K562 (cell line): ENCODE results near the gene KLHDC7A. TPM values are rescaled to one million over a fixed set of nuclear protein-coding genes. Genes with fewer than 3 reads are reported as not detected.

Source experiments
- ATAC-seq: fragments of 200-7000 bp; cut with Tn5 transposase; 3 replicates; pipeline ENCODE4 v1.9.1; 2020; ENCODE audit warnings: moderate library complexity
- BruUV-seq: library from RNA; stranded (reverse); fragments of 400-500 nt; replicated peaks from 2 replicates; lab custom pipeline; 2021; lab: Mats Ljungman, UMichigan
- CTCF ChIA-PET: fragments of 300-600 bp; formaldehyde crosslinking; extraction: SDS; loops from one replicate; lab custom pipeline; 2021; ENCODE audit warnings: low intra/inter-chr PET ratio; lab: Yijun Ruan, JAX
- POLR2A ChIA-PET: fragments of 300-600, 350-650 bp; sonication (Branson Sonifier 250); formaldehyde crosslinking; extraction: SDS; loops from one replicate; lab custom pipeline; 2021; ENCODE audit warnings: antibody characterized with exemption, inconsistent platforms; lab: Yijun Ruan, JAX
- DNase-seq, 4 experiments: peaks; one replicate each; pipeline versions ENCODE4 v3.0.0 to v3.0.0-alpha.2; 2011 to 2018; ENCODE audit warnings: low spot score in 3 of 4, mixed read lengths in 3 of 4; ENCODE audit errors: extremely low read depth in 1 of 4
- FAIRE-seq: peaks from 2 replicates; lab custom pipeline; 2011; peaks lifted over from hg19 to GRCh38; lab: Jason Lieb, UNC
- H2AFZ ChIP-seq: 2 replicates; pipeline ENCODE4 v1.6.0; 2011; ENCODE audit warnings: low read depth, low read length, control low read depth, inconsistent platforms
- H3K27ac ChIP-seq: fragments of 200-600 bp; 3 replicates; pipeline ENCODE4 v1.8.0; 2011; ENCODE audit warnings: low read depth, mild to moderate bottlenecking, control low read depth, inconsistent platforms, low read length, moderate library complexity, mixed read lengths; ENCODE audit errors: extremely low read depth
- H3K27me3 ChIP-seq, 2 experiments: fragments of 300-600 bp in 1 of 2; 2 replicates in 1 of 2; 3 replicates in 1 of 2; pipeline versions ENCODE4 v1.6.0 to v1.8.0; 2011; ENCODE audit warnings: inconsistent platforms in 2 of 2, low read length in 2 of 2, mild to moderate bottlenecking in 1 of 2, mixed read lengths in 1 of 2, moderate library complexity in 1 of 2; ENCODE audit not compliant: control insufficient read depth in 2 of 2, insufficient read depth in 2 of 2
- H3K36me3 ChIP-seq: fragments of 300-600 bp; 3 replicates; pipeline ENCODE4 v1.8.0; 2011; ENCODE audit warnings: mild to moderate bottlenecking, low read length, inconsistent platforms; ENCODE audit not compliant: control insufficient read depth, insufficient read depth
- H3K4me1 ChIP-seq, 2 experiments: fragments of 200-600 bp in 1 of 2; replicated peaks in 1 of 2; 2 replicates in 1 of 2; 3 replicates in 1 of 2; pipeline versions ENCODE4 v1.5.1 to v1.8.0; 2011; ENCODE audit warnings: inconsistent platforms in 2 of 2, low read length in 2 of 2, mild to moderate bottlenecking in 1 of 2, mixed read lengths in 1 of 2, moderate library complexity in 1 of 2; ENCODE audit not compliant: control insufficient read depth in 2 of 2, insufficient read depth in 2 of 2
- H3K4me2 ChIP-seq: 2 replicates; pipeline ENCODE4 v1.6.1; 2011; ENCODE audit warnings: low read length, control low read depth, inconsistent platforms, mixed read lengths; ENCODE audit not compliant: insufficient read depth
- H3K4me3 ChIP-seq: fragments of 200-600 bp; sonication (generic), shearing (Covaris generic); 2 replicates; pipeline ENCODE4 v1.5.1; 2016; ENCODE audit warnings: control low read depth, inconsistent platforms
- H3K79me2 ChIP-seq: fragments of 200-600 bp; 3 replicates; pipeline ENCODE4 v1.8.0; 2011; ENCODE audit warnings: low read length, inconsistent platforms; ENCODE audit not compliant: control insufficient read depth, insufficient read depth
- H3K9ac ChIP-seq, 2 experiments: 2 replicates each; pipeline versions ENCODE4 v1.6.0 to v1.6.1; 2011; ENCODE audit warnings: low read depth in 2 of 2, low read length in 2 of 2, control low read depth in 1 of 2, inconsistent platforms in 1 of 2, mild to moderate bottlenecking in 1 of 2, mixed read lengths in 1 of 2; ENCODE audit not compliant: insufficient read depth in 1 of 2
- H3K9me1 ChIP-seq: one replicate; pipeline ENCODE4 v1.6.0; 2011; ENCODE audit warnings: inconsistent platforms, mild to moderate bottlenecking, low read length, moderate library complexity; ENCODE audit not compliant: control insufficient read depth, insufficient read depth
- H3K9me3 ChIP-seq: replicated peaks from 2 replicates; pipeline ENCODE4 v1.5.1; 2011; ENCODE audit warnings: low read depth, low read length, inconsistent platforms; ENCODE audit not compliant: control insufficient read depth, insufficient read depth
- H4K20me1 ChIP-seq: replicated peaks from 2 replicates; pipeline ENCODE4 v1.6.1; 2011; ENCODE audit warnings: low read length, inconsistent platforms, mixed read lengths; ENCODE audit not compliant: control insufficient read depth, insufficient read depth
- ARID1B ChIP-seq: fragments of 450-650 bp; IDR thresholded peaks from 2 replicates; pipeline ENCODE4 v1.6.1; 2016; ENCODE audit warnings: antibody characterized with exemption, mild to moderate bottlenecking, inconsistent platforms
- EHMT2 ChIP-seq: fragments of 450-650 bp; IDR thresholded peaks from 2 replicates; pipeline ENCODE4 v1.6.1; 2018; ENCODE audit warnings: antibody characterized with exemption
- EP300 ChIP-seq: IDR thresholded peaks from 2 replicates; pipeline ENCODE4 v1.6.1; 2012; ENCODE audit warnings: low read length, improper control_type of control experiment
- HNRNPK ChIP-seq: fragments of 200-400 bp; formaldehyde crosslinking; IDR thresholded peaks from one replicate; pipeline ENCODE4 v1.6.1; 2018; ENCODE audit warnings: mild to moderate bottlenecking, low read depth, low read length; ENCODE audit not compliant: poor library complexity, severe bottlenecking
- NBN ChIP-seq: fragments of 450-650 bp; IDR thresholded peaks from 2 replicates; pipeline ENCODE4 v1.6.1; 2016; ENCODE audit warnings: low read depth, mild to moderate bottlenecking
- POLR3A ChIP-seq: IDR thresholded peaks from 2 replicates; pipeline ENCODE4 v1.6.1; 2011; ENCODE audit warnings: borderline replicate concordance, mild to moderate bottlenecking, moderate library complexity; ENCODE audit not compliant: insufficient read length, insufficient read depth; ENCODE audit errors: extremely low read depth
- TAL1 ChIP-seq: fragments of 450-650 bp; IDR thresholded peaks from 2 replicates; pipeline ENCODE4 v1.6.1; 2016; ENCODE audit warnings: mild to moderate bottlenecking
- TEAD1 ChIP-seq, 2 experiments: fragments of 450-650 bp in 1 of 2; sonication (generic) in 1 of 2; formaldehyde crosslinking; IDR thresholded peaks; 2 replicates each; pipeline versions ENCODE4 v1.4.0 to v1.8.0; 2020 to 2022; ENCODE audit warnings: mild to moderate bottlenecking in 2 of 2, missing genetic modification reagents in 1 of 2
- ZNF263 ChIP-seq: sonication (generic); formaldehyde crosslinking; IDR thresholded peaks from 2 replicates; pipeline ENCODE4 v1.8.0; 2022; ENCODE audit warnings: mild to moderate bottlenecking, missing genetic modification reagents, borderline replicate concordance
- WGBS: fragments of 100-300 bp; shearing (Covaris generic); methylation state at CpG from one replicate; pipeline ENCODE4 v1.1.6; 2016; ENCODE audit warnings: low coverage, mixed read lengths; ENCODE audit not compliant: insufficient coverage; ENCODE audit errors: missing lambda C conversion rate; 5-methylcytosine and 5-hydroxymethylcytosine counted together
- in situ Hi-C: fragments of 300-500 bp; cut with MboI; formaldehyde crosslinking; loops from 4 replicates; pipeline ENCODE4 v1.15.0; 2018; ENCODE audit warnings: inconsistent platforms, mixed read lengths
- intact Hi-C: fragments of 100-400 bp; cut with micrococcal nuclease; formaldehyde crosslinking; loops from 2 replicates; pipeline ENCODE4 v1.14.2; 2022
- polyA plus RNA-seq, 8 experiments: library from polyadenylated mRNA; depleted of rRNA in 4 of 8; stranded (reverse) in 5 of 8; unstranded in 3 of 8; fragments of >200 nt; fragmentation: Nextera tagmentation in 2 of 8; fragmentation: Illumina TruSeq in 1 of 8; extraction: Ambion mirVana in 2 of 8; extraction: Trizol in 1 of 8; gene quantifications; 2 replicates each; pipeline versions ENCODE4 v1.2.1 to v1.2.3, GENCODE V29; 2011 to 2014; ENCODE audit warnings: inconsistent platforms in 1 of 8, missing spikeins in 1 of 8
- total RNA-seq, 7 experiments: library from RNA; depleted of rRNA in 6 of 7; stranded (reverse); fragments of >200 nt in 6 of 7; fragmentation: Illumina TruSeq in 2 of 7; extraction: Trizol in 2 of 7; gene quantifications; 2 replicates each; pipeline versions ENCODE4 v1.2.1 to v1.2.3, GENCODE V29; 2011 to 2021; ENCODE audit warnings: low replicate concordance in 1 of 7
- TF ChIP-seq, protein P1 (sequence below), 2 experiments: fragments of 450-650 bp; conservative IDR thresholded peaks; 2 replicates each; pipeline ENCODE4 v1.6.1; 2017; ENCODE audit warnings: mild to moderate bottlenecking in 2 of 2, moderate library complexity in 2 of 2
- TF ChIP-seq, protein P2 (sequence below), 3 experiments: IDR thresholded peaks in 2 of 3; conservative IDR thresholded peaks in 1 of 3; 2 replicates each; pipeline ENCODE4 v1.5.1; 2011 to 2012; ENCODE audit warnings: low read length in 3 of 3, mild to moderate bottlenecking in 3 of 3, control low read depth in 2 of 3, improper control_type of control experiment in 1 of 3, inconsistent platforms in 1 of 3, low read depth in 1 of 3, mixed read lengths in 1 of 3, moderate library complexity in 1 of 3; ENCODE audit not compliant: insufficient read depth in 2 of 3
- TF ChIP-seq, protein P3 (sequence below): fragments of 450-650 bp; formaldehyde crosslinking; IDR thresholded peaks from 2 replicates; pipeline ENCODE4 v1.4.0; 2020; ENCODE audit warnings: mild to moderate bottlenecking, moderate library complexity
- TF ChIP-seq, protein P4 (sequence below): fragments of 250-450 bp; sonication (Bioruptor Pico); IDR thresholded peaks from 2 replicates; pipeline ENCODE4 v1.5.0; 2021

Gene KLHDC7A
- total and polyA plus RNA-seq, 9 of the 15 experiments (the other 6 are each of a cell fraction or from before 2014, with no cell fraction given) = 0.01 to 0.02 (median 0.01) TPM; not detected in 6

DNA sequence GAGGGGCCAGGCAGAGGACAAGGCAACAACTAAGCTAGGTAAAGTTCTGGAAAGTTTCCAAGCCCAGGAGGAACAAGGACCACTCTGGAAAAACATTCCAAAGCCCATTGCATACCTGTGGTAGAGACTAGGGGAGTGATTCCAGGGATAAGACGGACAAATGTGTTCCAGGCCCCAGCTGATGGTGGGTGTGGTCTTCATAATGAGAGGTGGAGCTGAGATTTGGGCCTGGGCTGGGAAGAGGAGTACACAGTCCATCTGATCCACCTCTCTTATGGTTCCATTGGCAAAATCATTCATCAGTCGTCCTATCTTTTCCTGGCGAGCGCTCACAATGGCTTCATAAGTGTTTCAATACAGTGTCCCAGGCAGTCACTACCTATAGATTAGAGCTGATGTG lies 4.5 kb downstream of the KLHDC7A start (continued):
- TF ChIP-seq HNRNPK = no peak
- no peak for TF ChIP-seq TAL1
- TF ChIP-seq, protein P1, sequence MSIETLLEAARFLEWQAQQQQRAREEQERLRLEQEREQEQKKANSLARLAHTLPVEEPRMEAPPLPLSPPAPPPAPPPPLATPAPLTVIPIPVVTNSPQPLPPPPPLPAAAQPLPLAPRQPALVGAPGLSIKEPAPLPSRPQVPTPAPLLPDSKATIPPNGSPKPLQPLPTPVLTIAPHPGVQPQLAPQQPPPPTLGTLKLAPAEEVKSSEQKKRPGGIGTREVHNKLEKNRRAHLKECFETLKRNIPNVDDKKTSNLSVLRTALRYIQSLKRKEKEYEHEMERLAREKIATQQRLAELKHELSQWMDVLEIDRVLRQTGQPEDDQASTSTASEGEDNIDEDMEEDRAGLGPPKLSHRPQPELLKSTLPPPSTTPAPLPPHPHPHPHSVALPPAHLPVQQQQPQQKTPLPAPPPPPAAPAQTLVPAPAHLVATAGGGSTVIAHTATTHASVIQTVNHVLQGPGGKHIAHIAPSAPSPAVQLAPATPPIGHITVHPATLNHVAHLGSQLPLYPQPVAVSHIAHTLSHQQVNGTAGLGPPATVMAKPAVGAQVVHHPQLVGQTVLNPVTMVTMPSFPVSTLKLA (conservative IDR thresholded peaks at IDR 0.05) = no peak
- no peak for TF ChIP-seq TEAD1 (CRISPR knock-in tag; IDR thresholded peaks at IDR 0.05)
- TF ChIP-seq, all 486 proteins: peak for 0

DNA sequence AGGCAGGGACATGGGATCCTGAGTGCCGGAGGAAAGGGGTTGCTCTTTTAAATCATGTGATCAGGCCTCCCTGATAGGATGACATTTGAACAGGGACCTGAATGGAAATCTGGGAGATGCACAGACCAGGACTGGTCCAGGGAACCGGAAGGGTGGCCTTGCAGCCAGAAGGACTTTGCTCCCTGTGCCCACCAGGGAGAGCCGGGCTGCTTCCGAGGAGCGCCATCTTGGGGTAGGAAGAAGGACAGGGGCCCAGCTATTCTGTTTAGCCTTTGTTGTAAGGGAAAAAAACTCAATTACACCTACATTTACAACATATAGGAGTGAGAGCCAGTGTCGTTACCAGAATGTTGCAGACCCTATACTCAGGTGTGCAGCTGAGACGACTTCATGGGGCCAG lies 5.5 kb downstream of the KLHDC7A start:
- Histone ChIP-seq H3K36me3 (no peaks in the 10 kb centered on the region), H3K27ac (no peak overlapping the region), H3K27me3 (peaks cover 10 to 26% of the 10 kb centered on the region in 2 experiments; a peak in 4 of 5 replicates), H3K4me2 (no peak overlapping the region), H3K4me3 (no peak overlapping the region), H3K9ac (no peak overlapping the region), H3K9me3 (no peaks in the 10 kb centered on the region), H3K9me1 (no peaks in the 10 kb centered on the region), H2AFZ (no peak overlapping the region), H4K20me1 (peaks cover 8% of the 10 kb centered on the region; the same call in 1 of the 2 replicates), H3K4me1 (peaks cover 0 to 15% of the 10 kb centered on the region in 2 experiments; a peak in 2 of 5 replicates), H3K79me2 (no peaks in the 10 kb centered on the region)
- ChIA-PET CTCF (interaction anchor here (0.7 kb wide), 1 partner anchor 112 kb away, joined by 4 read pairs; no protein-coding TSS in a partner anchor), POLR2A (interaction anchor here (0.6 kb wide), 1 partner anchor 287 kb away, joined by 3 read pairs; no protein-coding TSS in a partner anchor)
- in situ Hi-C loops (no loop called here), intact Hi-C loops (no loop called here)
- no TSS peak for BruUV-seq
- peak; percentile 26 to 55 (median 42) for DNase-seq
- FAIRE-seq = peak; percentile 59
- WGBS = 3% methylated on average over 7 of the region's 7 CpGs
- peak; percentile 83 for ATAC-seq
- TF ChIP-seq ARID1B = no peak
- TF ChIP-seq EHMT2 = no peak
- TF ChIP-seq, protein P2, sequence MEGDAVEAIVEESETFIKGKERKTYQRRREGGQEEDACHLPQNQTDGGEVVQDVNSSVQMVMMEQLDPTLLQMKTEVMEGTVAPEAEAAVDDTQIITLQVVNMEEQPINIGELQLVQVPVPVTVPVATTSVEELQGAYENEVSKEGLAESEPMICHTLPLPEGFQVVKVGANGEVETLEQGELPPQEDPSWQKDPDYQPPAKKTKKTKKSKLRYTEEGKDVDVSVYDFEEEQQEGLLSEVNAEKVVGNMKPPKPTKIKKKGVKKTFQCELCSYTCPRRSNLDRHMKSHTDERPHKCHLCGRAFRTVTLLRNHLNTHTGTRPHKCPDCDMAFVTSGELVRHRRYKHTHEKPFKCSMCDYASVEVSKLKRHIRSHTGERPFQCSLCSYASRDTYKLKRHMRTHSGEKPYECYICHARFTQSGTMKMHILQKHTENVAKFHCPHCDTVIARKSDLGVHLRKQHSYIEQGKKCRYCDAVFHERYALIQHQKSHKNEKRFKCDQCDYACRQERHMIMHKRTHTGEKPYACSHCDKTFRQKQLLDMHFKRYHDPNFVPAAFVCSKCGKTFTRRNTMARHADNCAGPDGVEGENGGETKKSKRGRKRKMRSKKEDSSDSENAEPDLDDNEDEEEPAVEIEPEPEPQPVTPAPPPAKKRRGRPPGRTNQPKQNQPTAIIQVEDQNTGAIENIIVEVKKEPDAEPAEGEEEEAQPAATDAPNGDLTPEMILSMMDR (IDR thresholded peaks at IDR 0.05 in 2 of 3, conservative IDR thresholded peaks at IDR 0.05 in 1 of 3; ENCODE audit: insufficient read depth in 2 of 3, low read depth in 1 of 3, low read length in 3 of 3) = peak; percentile 68 to 90 (median 77)
- TF ChIP-seq EP300 = no peak
- TF ChIP-seq, protein P3, sequence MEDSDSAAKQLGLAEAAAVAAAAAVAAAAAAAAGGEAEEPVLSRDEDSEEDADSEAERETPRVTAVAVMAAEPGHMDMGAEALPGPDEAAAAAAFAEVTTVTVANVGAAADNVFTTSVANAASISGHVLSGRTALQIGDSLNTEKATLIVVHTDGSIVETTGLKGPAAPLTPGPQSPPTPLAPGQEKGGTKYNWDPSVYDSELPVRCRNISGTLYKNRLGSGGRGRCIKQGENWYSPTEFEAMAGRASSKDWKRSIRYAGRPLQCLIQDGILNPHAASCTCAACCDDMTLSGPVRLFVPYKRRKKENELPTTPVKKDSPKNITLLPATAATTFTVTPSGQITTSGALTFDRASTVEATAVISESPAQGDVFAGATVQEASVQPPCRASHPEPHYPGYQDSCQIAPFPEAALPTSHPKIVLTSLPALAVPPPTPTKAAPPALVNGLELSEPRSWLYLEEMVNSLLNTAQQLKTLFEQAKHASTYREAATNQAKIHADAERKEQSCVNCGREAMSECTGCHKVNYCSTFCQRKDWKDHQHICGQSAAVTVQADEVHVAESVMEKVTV (CRISPR knock-in tag) = peak; percentile 11; the same call in 1 of the 2 replicates
- TF ChIP-seq NBN = no peak
- TF ChIP-seq, protein P4, sequence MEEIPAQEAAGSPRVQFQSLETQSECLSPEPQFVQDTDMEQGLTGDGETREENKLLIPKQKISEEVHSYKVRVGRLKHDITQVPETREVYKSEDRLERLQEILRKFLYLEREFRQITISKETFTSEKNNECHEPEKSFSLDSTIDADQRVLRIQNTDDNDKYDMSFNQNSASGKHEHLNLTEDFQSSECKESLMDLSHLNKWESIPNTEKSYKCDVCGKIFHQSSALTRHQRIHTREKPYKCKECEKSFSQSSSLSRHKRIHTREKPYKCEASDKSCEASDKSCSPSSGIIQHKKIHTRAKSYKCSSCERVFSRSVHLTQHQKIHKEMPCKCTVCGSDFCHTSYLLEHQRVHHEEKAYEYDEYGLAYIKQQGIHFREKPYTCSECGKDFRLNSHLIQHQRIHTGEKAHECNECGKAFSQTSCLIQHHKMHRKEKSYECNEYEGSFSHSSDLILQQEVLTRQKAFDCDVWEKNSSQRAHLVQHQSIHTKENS = no peak
- no peak for TF ChIP-seq POLR3A
- no peak for TF ChIP-seq ZNF263 (CRISPR knock-in tag)
